GM21737 (cell line): Measurements from ENCODE around the gene COL9A1.

ENCODE experiments used
- ATAC-seq: cut with Tn5 transposase; IDR thresholded peaks from one replicate; pipeline ENCODE4 v1.9.1; 2021; ENCODE audit warnings: mild to moderate bottlenecking, moderate library complexity; ENCODE audit not compliant: unreplicated experiment

The COL9A1 gene

DNA sequence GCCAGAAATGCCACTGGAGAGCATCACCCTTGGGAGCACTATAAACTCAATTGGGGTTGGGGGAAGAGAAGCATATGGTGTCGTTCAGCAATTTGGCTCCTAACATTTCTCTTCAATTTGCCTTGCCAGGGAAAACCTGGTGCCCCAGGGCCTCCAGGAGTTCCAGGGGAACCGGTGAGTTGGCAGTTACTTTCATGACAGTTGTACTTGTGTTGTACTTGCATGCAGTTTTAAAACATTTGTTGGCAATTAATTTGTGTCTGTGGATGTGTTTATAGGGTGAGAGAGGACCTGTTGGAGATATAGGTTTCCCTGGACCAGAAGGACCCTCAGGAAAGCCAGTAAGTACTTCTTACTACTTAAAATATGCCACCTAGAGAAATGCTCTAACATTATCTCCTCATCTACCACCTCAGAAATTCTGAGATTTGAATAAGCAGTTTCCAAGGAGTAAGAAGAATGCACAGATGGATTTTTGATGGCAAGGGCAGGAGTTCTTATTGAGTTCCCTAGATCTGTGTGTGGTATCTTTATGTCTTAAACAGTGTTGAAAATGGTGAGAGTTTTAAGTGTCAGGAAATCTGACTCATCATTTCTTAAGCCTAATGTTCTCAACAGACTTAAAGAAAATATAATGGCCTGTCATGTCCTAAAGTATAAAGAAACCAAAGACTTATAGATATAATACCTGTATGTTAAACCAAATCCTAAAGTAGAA is 122.5 kb downstream of the COL9A1 start:
- no peak for ATAC-seq

DNA sequence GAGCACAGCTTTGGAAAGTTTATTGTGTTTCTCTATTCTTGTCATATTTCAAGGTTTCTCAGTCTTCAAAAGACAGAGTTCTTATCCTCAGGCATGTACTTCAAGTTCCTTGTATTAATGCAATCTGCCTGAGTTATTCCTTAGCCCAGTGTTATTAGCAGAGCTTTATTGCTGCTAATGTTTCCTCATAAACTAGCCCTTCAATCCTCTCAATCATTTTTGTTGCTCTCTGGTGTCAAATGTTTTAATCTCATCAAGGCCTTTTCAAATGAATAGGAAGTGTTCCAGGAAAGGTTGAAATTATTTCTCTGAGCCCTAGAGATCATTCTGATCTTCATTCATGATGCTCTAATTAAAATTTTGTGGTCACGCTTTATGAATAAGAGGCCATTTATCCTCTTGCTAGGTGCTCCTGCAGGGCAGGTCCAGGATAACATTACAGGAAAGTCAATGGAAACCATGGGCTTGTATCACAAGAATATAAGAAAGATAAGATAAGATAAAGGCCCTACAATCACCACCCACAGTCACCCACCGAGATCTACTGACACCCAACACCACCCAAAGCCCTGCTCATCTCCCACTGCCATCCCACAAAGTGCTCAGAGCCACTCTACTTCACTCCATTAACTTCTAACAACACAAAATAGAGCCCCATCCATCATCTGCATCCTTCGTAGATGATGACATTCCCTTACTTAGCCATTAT is 125.9 kb downstream of the COL9A1 start:
- ATAC-seq = no peak

DNA sequence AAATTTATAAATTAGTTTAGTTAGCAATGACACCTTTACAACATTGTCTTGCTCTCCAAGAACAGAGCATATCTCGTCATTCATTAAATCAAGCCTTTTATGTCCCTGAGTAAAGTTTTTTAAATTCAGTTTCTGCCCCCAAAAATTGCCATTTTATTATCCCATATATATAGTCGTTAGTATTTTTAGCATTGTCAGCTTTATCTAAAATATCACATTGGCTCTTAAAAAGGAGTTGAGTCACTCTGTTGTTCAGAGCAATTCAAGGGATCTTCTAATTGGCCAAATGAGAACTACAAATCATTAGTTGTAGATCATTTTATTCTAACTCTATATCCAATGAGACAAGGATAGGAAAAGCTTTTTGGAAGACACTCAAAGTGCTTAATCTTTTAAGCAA is 127.1 kb downstream of the COL9A1 start:
- ATAC-seq = no peak

DNA sequence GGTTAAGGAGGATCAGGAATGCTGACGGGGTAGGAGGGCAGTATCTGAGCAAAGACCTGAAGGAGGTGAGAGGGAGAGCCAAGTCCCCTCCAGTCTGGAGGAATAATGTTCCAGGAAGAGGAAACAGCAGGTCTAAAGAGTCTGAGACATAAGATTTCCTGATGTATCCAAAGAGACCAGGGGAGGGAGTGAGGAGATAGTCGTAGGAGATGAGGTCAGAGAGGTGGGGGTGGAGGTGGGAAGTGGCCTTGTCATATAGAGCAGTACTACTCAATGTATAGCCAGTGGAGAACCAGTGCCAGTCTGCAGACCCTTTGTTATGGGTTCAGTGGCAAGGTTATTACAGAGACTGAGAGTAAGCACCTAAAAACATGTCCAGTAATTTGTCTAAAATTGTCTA is 130.6 kb downstream of the COL9A1 start:
- no peak for ATAC-seq

DNA sequence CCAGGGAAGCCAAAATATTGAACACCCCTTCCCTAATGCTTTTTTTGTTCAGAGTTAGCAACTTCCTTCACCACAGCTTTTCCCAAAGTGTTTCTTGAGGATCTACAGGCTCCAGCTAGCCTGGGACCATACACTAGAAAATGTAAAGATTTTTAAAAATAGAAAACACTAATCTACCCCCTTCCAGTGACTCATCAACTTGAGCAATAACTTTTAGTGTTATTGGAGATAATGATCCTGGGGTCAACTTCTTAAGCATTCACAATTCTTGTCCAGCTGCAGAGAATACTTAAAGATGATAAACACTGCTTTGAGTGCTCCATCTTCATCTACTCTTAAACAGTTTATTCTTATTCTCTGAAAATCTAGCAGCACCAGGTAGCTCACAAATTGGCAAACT is 131.6 kb downstream of the COL9A1 start:
- no peak for ATAC-seq

DNA sequence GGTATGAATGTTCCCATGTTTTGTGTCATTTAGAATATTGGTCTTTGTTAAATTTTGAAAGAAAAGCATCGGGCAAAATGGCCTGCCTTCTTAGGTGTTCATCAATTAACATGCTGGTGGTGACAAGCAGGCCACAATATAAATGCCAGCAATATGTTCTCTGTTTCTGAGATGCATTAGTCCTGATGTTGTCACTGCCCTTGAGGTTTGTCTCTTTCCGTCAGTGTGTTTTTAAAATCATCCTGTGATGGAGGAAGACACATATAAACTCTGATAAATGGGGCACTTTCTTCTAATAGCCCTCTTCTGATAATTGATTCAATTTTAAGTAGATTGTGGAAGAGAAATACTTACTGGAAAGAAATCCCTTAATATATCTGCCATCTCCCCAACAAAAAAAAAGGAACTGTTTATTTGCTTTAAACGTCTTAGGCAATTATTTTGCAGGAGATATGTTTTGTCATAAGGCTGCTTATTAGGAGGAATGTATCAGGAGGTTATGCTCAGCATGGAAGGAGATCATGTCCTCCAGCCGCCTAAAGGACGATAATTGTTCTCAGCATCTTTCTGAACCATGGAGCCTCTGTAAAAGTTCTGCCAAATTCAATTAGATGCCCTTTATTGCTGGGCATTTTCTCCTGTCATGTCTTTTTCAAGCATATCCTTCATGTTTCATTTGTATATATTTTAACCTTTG is 134.1 kb downstream of the COL9A1 start:
- ATAC-seq = no peak
